Measurements from ENCODE around the gene RAB44.
"Not testable (repeated sequence)": the region's sequence is repeated elsewhere in the genome, so short reads cannot be mapped to it uniquely, and the experiment has no call there.

Gene RAB44

DNA sequence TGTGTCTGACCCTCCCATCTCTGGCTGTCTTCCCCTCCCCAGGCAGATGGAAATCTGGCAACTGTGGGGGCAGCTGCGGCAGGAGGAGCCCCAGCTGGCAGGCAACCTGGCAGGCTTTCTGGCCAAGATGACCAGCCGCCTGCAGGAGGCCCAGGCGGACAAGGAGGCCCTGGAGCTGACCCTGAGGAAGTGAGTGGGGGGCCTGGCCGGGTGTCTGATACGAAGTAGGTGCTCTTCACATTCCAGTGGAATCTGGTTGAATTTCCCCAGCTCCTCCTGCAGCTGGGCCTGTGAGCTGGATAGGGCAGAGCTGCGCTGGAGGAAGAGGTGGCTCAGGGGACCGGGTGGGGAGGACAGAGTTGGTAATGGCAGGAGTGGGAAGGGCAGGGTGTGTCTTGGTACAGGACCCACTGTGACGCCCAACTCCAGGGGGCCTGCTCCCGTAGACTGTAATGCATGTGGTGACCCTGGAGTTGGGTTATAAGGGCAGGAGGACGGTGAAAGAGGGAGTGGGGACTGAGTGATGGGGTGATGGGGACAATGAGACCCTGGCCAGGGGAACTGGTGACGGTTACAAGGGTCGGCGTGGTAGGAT is 19.7 kb downstream of the RAB44 start:
- DNase-seq, result no peak

DNA sequence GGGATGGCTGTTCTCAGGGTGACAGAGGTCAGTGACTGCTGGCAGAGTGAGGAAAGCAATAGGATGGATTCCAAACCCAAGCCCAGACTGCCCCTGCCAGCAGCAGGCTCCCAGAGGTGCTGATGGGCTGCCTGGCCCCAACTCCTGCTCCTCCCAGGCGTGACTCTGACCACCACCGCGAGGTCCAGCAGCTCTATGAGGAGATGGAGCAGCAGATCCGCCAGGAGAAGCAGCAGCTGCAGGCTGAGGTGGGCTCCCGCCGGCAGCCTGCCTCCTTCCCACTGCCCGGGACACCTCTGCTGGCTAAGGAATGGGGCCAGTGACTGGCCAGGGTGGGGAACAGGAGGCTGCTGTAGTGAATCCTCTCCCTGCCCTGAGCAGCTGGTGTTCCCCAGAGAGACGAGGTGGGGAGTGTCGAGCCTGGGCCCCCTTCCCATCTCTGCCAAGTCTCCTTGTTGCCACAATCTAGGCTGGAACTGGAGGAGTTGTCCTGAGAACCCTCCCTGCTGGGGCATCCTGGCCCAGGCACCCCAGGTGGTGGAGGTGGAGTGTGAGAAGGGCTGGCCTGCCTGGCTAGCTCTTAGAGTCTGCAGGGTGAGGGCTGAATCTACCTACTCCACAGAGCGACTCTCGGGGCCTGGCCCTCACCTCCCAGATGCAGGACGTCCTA is 20.4 kb downstream of the RAB44 start:
- DNase-seq, result no peak

DNA sequence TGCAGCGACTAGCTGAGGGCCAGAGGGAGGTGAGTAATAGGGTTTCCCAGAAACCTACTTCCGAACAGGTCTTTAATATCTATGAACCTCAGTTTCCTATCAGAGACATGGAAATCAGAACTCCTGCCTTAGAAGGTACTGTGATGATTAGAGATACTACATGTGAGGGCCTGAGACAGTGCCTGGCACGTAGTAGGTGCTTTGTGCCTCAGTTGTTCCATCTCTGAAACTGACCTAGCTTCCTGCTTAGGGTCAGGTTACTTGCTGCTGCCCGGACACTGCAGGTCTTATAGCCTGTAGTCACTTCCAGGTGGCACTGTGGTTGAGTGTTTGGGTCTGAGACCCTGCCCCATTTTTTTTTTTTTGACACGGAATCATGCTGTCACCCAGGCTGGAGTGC is 20.9 kb downstream of the RAB44 start:
- no peak for DNase-seq

DNA sequence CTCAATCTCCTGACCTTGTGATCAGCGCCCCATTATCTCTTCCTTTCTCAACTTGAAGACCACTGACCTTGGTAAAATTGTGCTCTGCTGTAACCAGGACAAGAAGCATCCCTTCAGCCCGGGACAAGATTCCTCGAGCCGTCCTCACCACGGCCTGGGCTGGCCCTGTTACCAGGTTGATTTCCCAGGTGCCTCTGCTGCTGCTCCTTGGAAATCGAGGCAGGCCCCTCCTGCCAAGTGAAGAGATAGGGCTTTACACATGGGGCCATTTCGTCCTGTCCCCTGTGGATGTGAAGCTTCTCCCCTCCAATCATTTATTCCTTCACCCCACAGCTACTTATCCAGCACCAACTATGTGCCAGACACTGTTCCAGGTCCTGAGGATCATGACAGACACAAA is 21.5 kb downstream of the RAB44 start:
- DNase-seq, result no peak

DNA sequence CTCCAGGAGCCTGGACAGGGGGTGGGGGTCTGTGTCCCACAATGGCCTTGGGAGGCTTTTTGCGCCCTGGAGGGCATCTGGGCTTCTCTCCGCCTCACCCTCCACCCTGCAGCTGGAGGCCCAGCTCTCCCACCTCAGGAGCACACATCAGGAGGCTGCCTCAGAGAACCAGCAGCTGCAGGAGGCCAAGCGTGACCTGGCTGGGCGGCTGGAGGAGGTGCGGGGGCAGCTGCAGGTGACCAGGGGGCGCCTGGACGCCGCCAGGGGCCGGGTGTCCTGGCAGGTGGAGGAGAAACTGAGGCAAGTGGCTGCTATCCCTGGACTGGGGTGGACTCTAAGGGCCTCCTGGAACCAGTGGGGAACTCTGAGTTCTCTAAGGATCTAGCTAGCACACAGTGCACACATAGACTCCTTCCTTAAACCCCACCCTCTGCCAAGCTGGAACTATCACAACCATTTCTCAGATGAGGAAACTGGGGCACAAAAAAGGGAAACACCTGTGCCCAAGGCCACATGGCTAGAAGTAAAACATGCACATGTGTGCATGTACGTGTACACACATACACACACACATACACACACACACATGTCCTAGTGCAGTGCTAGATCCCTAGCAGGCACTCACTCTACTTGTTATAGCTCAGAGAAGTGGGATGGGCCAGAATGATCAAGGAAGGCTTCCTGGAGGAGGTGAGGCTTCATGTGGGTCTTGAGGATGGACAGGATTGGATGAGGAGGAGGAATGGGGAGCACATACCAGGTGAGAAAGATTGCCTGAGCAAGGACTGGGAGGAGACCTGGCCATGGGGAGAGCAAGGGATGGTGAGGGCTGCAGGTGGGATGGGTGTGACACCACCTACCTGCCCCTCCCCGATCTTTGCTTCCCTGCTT is 22.9 kb downstream of the RAB44 start:
- DNase-seq, result no peak

DNA sequence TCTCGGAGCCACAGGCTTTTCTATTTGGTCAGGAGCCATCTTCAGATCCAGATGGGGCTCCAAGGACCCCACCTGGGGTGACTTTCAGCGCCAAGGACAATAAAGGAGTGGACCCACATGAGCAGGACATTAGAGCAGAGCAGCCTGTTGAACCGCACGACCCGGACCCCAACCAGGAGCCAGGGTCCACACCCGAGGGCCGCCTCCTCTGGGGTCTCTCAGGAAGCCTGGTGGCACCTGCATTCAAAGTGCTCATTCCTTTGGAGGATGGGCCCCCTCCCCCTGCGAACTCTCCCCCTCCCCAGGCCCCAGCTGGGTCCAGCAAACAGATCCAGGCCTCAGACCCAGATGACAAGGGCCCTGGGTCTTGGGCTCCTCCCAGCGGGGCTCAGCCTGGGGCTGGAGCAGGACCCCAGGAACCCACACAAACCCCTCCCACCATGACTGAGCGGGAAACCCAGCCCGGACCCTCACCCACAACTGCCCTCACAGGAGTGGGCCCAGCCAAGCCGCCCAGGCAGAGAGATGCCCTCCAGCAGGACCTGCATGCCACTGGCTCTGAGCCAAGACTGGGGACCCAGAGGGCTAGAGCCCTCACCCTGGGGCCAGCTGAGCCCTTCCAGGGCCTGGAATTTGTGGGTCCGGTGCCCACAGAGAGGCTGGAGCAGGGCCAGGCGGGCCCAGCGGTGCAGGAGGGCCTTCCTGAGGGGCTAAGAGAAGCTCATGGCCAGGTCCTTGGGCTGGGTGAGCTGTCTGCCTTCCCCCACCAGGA is 23.9 kb downstream of the RAB44 start:
- DNase-seq, result no peak

DNA sequence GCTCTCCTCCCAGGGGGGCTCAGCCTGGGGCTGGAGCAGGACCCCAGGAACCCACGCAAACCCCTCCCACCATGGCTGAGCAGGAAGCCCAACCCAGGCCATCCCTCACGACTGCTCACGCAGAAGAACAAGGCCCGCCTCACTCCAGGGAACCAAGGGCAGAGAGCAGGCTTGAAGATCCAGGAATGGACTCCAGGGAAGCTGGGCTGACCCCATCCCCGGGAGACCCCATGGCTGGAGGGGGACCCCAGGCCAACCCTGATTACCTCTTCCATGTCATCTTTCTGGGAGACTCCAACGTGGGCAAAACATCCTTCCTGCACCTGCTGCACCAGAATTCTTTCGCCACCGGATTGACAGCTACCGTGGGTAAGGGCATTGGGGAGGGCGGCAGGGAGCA is 24.7 kb downstream of the RAB44 start:
- DNase-seq, result no peak

DNA sequence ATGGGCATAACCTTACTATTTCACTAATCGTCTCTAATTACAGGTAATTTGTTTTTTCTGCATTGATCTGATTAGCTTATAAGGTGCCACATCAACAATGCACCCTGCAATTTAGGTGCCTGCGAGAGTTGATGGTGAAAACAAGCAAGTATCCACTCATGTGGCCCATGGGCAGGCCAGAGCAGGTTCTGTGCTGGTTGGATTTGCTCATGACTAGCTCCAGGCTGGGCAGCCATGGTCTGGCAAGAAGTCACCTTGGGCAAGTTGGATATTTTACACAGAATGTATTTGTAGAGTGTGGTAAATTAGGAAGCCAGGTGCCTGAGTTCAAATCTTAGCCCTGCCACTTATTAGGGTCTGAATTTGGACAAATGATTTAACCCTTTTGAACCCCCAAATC is 25.3 kb downstream of the RAB44 start:
- DNase-seq, result no peak

DNA sequence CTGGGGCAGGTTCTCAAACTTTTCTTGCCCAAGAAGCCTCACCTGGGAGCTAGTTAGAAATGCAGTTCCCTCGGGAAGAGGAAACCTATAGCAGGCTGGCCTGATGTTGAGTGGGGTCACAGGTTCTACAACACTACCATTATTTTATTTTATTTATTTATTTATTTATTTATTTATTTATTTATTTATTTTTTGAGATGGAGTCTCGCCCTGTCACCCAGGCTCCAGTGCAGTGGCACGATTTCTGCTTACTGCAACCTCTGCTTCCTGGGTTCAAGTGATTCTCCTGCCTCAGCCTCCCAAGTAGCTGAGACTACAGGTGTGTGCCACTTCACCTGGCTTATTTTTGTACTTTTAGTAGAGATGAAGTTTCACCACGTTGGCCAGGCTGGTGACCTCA is 26.4 kb downstream of the RAB44 start:
- not testable (repeated sequence) for DNase-seq

DNA sequence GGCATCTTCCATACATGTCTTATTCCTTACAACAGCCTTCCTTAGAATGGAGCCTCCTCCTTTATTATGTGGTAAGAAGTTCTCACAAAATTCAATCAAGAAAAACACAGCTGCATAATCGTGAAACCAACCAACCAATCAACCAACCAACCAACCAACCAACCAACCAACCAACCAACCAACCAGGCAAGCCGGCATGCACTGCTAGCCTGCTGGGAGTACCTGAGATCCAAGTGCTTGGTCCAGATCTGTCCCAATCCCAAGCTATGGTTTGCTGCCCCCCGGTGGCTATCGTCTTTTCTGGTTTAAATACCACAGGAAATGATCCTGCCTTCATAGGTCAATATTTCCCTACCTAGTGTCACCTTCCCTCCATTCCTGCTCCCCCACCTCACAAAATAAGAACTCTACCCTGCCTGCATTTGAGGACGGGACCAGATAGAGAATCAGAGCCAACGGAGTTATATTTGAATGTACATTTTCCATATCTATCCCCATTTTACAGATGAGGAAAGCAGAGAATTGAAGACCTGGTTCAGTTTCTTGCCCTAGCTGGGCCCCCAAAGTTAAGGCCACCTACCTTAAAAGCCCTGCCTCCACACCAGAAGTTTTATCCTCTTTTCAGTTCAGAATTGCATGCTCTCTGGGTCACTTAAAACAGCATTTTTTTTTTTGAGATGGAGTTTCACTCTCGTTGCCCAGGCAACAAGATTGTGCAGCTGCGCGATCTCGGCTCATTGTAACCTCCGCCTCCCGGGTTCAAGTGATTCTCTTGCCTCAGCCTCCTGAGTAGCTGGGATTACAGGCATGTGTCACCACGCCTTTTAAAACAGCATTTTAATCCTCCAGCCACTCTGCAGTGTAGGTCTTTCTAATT is 27.1 kb downstream of the RAB44 start:
- peak; percentile 9 for DNase-seq

DNA sequence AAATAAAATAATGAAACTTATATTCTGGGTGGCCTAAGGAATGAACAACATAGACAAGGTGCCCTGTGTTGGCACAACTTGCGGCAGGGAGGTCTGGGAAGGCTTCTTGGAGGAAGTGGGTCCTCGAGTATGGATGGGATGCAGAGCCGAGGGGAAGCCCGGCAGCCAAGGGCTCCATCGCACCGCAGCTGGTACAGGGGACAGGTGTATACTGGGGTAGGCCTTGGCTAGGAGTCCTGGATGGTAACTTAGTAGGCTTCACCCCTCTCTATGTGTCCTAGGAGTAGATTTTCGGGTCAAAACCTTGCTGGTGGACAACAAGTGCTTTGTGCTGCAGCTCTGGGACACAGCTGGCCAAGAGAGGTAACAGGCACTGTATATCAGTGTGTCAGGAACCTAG is 28.0 kb downstream of the RAB44 start:
- no peak for DNase-seq

DNA sequence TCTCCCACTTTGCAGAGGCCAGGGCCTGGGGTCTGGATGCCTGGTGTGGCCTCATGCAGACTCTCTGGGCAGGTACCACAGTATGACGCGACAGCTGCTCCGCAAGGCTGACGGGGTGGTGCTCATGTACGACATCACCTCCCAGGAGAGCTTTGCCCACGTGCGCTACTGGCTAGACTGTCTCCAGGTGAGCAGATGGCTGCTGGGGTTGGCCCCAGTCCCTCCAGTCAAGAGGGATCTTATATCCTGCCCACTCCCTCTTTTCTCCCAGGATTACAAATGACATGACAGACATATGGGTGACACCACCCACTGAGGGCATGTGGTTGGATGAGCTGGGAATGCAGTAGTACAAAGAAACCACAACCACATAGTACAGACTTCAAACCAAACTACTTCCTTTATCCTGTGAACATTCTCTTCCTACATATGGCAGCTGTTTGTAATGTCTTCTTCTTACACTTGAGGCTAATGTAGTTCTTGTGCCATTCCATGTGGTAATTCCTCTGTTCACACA is 29.9 kb downstream of the RAB44 start:
- no peak for DNase-seq

DNA sequence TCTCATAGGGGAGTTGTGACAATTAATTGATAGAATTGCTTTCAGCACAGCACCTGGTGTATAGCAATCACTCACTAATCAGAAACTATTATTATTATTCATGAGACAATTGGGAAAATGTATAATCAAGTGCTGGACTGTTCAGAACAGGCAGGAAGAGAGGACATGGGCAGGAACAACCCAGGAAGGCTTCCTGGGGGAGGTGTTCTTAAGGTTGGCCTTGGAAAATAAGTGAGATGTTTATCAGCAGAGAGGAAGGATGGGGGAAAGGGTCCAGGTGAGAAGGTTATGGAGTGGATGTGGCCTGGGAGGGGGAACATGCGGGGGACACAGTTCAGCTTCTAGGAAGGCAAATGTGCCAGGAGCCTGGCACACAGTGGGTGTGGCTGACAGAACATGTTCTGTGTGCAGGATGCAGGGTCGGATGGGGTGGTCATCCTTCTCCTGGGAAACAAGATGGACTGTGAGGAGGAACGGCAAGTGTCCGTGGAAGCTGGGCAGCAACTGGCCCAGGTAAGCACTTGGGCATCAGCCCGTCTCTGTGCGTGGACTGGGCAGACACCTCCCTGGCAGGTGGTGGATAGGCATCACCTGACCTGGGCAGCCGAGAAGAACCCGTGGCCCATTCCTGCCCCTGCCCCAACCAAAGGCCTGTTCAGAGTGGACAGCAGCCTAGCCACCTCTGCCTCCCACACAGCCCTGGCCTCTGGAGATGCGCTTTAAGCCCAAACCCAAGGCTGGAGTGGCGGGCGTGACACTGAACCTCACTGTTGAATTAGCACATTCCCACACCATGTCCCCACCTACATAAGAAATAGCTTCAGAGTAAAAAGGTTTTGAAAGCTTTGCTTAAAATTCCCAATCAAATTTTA is 30.9 kb downstream of the RAB44 start:
- DNase-seq, result no peak

DNA sequence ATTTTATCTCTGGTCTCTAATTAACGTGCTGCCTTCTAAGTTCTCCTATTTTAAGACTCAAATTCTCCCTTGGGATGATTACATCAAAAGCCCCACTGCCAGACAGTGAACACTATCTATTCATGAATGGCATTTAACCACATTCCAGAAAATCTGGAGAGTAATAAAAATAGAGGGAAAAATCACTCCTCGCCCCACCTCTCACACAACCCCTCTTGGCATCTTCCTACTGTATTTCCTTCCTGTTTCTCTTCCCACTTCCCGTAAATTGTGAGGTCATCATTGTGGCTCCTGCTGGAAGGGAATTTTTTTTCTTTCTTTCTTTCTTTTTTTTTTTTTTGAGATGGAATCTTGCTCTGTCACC is 31.5 kb downstream of the RAB44 start:
- no peak for DNase-seq

DNA sequence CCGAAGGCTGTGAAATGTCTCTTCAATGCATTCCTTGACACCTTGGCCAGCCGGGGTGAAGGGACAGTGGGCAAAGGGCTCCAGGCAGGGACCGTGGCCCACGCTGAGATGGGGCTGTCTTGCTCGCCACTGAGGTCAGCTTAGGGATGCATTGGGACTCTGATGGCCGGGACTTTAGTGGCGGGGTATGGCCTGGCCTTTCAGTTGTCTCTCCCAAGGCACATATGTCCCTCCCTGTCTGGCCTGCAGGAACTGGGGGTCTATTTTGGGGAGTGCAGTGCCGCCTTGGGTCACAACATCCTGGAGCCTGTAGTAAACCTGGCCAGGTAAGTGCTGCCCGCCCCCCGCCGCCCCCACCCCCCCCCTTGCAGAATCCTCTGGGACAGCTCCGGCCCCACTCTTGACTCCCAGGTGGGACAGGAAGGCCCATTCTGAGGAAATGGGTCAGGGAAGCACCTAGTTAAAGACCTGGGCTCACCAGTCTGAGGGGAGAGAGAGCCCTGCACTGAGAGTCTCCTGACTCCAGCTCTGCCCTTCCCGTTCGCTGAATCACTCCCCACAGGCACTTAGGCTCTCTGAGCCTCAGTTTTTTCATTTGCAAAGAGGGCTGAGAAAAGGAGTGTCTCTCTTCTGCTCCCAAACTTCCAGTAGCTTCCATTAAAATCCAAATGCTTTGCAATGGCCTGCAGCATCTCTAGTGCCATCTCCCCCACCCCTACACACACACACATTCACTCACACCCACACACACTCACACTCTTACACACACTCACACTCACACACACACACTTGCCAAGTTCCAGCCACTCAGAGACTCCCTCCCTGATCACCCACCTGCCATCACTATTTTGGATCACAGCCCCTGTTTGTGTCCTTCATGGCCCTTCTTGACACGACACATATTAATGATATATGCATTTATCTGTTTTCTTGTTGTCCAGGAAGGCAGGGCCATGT is 33.1 kb downstream of the RAB44 start:
- no peak for DNase-seq

DNA sequence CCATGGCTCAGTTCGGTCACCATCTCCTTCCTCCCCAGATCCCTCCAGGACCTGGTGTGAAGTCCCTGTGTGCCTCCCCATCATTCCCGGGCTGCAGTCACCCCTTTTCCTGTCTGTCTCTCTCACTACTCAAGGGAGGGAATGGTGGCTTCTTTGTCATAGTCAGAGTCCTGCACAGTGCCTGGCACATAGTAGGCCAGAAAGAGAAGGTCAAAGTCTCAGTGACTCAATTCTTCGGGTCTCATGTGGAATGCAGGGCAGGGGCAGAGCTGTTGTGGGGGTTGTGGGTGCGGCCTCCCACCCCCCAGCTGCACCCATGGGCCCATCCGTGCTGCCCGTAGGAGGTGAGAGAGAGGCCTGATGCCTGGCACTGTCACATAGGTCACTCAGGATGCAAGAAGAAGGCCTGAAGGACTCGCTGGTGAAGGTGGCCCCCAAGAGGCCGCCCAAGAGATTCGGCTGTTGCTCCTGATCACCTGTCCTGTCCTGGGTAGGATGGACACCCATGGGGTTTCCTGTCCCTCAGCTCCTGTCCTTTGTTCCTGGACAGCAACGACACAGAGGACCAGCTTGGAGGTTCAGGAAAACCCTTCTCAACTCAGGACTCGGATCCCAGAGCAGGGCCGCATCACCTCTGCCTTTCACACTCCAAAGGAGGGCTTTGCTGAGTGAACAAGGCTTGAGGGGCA is 34.1 kb downstream of the RAB44 start:
- no peak for DNase-seq

DNA sequence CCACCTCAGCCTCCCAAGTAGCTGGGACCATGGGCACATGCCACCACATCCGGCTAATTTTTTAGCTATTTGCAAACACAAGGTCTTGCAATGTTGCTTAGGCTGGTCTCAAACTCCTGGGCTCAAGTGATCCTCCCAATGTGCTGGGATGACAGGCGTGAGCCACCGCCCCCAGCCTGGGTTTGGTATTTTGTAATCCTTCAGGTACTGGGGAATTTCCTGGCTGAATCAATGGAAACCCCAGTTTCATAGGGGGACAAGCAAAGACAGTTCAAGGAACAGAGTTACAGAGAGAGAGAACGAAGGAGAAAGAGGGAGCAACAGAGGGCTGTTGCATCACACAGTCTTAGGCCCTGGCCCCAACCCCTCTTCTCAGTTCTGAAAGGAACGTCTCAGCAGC is 35.7 kb downstream of the RAB44 start:
- DNase-seq, result no peak

DNA sequence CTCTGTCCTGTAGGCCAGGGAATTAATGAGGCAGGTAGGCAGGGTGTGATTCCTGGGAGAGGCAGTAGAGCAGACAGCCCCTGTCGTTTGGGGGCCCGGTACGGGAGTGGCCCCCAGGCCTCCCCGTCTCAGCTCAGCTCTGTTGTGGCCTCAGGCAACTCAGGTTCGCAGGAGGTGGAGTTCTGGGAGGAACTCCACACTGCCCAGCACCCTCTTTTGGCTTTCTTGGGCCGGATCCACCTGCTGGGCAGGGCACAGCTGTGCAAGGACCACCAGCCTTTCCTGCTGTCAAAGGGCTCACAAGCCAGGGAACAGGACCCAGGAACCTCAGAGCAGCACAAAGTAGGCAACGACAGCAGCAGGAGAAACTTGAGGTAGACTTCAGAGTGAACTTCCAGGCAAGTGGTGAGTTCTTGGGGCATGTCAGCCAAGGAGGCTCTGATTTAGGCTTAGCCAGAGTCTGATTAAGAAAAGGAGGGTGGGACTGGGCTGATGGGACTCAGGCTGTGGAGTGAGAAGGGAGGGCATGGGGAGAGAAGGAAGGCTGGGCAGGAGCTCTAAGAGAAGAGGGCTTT is 36.9 kb downstream of the RAB44 start:
- no peak for DNase-seq
